Femur (tissue), 1 donor: ENCODE results near the gene CCDC60.
A peak's percentile ranks its signal among the peaks of the same experiment; 100 is the strongest.

ENCODE experiments used
- DNase-seq: peaks from one replicate; pipeline ENCODE4 v3.0.0-alpha.2; 2017

CCDC60 gene

DNA sequence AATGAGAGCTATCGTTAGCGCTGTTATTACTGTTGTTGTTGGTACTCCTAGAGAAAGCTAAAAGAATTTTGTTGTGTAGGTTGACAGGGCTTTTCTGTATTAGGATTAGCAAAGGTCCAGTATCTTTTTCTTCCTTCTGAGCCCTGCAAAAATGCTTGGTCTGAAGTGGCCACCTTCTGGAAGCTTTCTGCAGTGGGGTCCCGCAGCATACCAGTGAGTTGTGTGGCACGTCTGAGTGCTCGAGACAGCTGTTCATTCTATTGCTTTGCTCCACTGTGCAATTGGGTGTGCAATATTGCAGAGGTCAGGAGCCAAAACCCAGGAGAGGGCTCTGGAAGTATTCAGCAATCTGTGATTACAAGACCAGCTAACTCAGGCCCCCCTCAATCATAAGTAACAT lies 57.1 kb downstream of the CCDC60 start:
- DNase-seq, result no peak

DNA sequence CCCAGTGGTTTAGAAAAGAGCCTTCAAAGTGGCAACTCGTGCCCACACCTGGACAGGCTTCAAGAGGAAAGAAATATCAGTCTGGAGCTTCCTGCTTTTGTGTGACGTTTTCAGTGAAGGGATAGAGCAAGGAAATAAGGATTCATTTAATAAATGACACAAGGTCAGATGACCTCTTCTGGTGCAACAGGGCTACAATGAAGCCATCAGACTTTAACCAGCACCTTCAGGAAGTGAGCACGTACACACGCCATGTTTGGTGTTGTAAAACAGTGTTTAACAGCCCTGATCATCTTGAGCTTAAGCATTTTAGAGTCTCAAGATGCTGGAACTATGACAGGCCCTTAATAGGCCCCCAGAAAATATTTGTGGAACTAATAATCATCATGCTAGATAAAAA lies 59.1 kb downstream of the CCDC60 start:
- no peak for DNase-seq

DNA sequence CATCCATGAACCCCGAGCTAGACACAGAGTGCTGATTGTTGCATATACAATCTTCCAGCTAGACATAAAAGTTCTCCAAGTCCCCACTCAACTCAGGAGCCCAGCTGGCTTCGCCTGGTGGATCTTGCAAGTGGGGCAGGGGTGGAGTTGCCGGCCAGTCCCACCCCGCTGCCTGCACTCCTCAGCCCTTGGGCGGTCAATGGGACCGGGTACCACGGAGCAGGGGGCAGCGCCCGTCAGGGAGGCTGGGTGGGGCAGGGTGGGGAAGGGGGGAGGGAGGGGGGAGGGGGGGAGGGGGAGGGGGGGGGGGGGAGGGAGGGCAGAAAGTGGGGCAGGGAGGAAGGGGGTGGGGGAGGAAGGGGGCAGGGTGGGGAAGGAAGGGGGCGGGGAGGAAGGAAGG lies 63.0 kb downstream of the CCDC60 start:
- no peak for DNase-seq

DNA sequence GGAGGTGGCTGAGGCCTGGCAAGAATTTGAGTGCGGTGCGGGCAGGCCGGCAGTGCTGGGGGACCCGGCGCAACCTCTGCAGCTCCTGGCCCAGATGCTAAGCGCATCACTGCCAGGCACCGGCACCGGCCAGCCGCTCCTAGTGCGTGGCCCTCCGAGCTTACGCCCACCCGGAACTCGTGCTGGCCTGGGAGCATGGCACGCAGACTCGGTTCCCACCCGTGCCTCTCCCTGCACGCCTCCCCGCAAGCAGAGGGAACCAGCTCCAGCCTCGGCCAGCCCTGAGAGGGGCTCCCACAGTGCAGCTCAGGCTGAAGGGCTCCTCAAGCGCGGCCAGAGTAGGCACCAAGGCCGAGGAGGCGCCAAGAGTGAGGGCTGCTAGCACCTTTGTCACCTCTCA lies 63.7 kb downstream of the CCDC60 start:
- no peak for DNase-seq

DNA sequence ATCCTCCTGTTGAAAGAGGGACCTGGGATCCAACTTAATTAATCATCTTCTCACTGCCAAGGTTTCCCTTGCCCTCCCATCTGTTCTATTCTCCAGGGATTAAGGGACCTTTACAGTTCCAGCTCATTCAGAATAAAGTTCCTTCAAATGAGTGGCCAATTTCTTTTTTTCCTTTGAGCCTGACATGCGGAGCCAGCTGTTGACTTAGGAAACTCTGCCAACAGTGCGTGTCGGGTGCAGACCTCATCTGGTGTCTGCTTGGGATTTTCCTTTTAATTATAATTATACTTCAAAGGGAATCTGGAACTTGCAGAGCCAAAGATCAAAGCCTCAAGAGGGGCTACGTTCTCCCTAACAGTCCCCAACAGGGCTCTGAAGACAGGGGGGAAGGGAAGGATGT lies 64.8 kb downstream of the CCDC60 start:
- no peak for DNase-seq

DNA sequence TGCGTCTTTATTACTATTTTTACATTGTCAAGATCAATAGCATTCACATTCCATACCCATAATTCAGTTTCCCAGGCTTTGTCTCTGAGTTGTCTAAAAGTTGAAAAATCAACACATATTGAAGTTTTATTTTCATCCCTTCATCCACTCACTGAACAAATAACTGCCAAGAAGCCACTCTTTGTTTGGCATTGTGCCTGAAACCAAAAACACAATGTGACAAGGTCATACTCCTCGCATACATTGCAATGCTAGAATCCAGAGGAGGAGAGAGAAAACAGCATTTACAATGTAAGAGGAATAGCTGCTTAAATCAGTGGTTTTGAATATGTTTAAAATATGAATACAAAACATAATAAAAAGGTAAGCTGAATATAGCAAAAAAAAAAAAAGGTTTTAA lies 71.8 kb downstream of the CCDC60 start:
- no peak for DNase-seq

DNA sequence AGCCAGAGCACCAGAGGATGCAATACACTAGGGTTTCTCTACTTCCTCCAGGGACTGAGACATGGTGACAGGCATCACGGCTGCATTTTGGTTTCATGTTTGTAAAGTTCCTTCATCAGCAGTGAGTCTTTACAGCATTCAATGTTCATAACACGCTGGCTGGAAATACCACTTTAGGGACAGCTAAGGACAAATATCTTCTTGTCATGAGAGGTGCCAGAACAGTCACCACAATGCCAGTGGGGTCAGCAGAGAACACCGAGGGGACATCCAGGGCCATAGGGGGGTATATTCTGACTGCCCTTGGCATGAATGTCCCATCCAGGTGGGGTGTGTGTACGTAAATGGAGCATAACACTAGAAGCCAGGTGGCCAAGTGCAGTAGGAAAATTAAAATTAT lies 72.3 kb downstream of the CCDC60 start:
- DNase-seq, result no peak

DNA sequence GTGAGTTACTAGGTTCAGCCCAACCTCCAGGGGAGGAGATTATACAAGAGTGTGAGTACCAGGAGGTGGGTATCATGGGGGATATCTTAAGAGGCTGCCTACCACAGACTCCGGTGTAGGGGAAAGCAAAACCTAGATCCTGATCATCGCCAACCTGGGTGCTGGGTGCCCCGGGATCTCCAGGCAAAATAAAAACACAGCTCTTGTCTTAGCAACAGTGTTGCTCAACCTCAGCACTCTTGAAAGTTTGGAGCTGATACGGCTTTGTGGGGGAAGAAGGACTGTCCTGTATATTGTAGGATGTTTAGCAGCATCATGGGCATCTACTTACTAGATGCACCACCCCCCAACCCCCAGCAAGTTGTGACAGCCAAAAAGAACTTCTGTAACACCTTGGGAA lies 74.5 kb downstream of the CCDC60 start:
- no peak for DNase-seq

DNA sequence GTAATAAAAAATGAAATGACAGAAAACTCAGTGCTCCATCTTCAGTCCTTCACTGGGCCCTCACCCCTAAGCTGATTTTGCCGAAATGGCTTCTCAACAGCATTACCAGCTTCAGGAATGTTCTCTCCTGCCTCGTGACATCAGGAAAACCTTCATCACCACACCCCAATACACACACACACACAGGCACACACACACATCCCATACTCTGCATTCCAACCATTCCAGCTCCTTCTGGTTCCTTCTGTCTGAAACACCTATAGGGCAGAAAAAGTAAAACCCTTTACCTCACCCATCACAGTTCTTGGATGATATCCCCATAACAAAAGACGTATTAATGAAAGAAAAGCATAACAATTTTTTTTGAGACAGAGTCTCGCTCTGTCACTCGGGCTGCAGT lies 75.9 kb downstream of the CCDC60 start:
- DNase-seq, result no peak

DNA sequence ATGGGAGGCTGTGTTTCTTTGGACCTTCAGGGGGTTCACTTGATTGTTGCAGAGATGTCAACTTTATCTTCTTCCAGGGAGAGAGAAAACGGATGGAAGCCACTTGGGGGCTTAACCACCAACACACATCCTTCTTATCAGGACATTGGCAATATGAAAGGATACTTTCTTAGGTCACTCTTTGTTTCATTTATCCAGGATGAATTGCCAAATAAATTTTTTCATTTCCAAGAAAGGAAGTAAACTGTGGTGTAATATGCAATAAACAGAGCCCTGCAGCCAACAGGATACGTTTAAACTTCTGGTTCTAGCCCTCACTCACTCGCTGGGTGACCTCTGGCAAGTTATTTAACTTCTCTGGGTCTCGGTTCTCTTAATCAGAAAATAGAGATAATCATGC lies 77.8 kb downstream of the CCDC60 start:
- no peak for DNase-seq

DNA sequence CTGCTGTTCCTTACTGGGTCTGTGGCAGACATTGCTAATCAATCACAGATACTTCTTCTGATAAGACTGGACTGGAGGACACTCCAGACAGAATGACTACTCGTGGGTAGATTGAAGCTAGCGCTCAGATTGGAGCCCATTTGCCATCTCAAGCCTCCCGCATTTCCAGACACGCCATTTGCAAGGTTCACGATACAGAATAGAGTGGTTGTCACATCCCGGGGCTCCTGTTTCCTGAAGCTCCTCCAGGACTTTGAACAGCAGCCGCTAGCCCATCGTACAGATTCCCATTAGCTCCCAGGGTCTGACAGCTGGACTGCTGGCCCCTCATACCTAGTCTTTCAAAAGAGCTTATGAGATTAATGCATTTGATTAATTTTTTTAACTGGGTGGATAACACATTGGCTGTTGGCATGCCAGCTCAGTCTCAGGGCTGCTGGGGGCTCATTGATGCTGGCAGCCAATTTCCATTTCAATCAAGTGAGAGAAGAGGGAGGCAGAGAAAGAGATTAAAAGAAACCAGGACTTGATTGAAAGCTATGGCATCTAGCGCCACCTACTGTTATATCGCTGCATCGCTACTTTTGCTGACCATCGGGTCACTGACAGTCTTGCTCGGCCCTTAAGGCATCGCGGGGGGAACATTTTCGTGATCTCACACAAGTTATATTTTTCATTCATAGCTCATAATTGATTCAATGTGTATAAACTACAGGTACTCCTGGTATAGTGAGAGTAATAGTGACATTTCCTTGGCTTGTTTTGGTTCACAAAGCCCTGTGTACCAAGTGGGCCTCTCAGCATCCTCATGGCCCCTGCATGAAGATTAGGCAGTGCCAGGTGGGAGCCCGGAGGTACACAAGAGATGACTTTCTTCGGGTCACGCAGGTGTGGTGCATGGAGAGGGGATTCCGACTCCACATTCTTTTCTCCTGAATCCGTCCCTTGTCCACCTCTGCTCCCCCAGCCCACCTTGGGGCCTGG lies 78.6 kb downstream of the CCDC60 start:
- peak; percentile 55 for DNase-seq

DNA sequence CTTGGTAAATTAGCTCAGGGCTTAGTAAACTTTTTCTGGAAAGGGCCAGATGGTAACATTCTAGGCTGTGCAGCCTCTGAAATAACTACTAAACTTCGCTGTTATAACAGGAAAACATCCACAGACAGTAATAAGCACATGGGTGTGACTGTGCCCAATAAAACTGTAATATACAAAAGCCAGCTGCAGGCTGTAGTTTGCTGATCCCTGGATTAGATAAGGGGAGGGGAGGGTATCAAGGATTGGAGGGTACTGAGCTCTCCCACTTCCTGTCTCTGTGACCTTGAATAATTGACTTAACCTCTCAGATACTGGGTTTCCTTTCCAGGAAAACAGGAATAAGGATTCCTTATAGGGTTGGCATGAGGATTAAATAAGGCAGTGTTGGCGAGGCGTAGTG lies 81.2 kb downstream of the CCDC60 start:
- no peak for DNase-seq

DNA sequence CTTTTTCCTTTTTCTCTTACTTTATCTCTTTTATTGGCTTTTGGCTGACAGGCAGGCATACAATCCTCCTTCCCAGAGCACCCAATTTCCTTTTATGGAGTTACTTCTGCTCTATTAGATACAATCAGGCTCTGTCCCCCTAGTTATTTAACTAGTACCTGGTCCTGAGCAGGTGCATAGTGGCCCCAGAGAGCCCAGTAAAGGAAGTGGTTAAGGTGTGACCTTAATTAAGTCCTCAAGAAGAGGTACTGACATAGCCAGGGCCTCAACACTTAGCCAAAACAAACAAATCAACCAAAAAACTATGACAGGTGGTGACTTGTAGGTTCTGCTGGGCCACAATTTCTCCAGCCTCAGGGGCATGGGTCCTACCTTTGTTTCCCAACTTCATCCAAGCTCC lies 82.9 kb downstream of the CCDC60 start:
- no peak for DNase-seq

DNA sequence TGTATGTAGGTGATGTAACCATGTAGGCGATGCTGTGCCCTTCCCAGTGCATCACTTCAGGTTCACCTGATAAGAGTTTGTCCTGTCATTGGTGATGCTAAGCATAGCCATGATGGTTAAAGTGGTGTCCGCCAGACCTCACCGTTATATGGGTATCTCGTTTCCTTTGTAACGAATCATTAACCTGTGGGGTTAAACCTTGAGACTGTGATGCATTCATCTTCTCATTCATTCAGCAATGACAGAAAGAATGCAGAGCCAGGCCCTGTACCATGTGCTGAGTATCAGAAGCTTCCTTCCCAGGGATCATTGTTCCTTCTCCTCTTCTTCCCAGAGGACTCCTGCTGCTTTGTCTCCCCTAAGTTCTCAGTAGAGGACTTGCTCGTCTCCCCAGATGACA lies 84.9 kb downstream of the CCDC60 start:
- DNase-seq, result no peak

DNA sequence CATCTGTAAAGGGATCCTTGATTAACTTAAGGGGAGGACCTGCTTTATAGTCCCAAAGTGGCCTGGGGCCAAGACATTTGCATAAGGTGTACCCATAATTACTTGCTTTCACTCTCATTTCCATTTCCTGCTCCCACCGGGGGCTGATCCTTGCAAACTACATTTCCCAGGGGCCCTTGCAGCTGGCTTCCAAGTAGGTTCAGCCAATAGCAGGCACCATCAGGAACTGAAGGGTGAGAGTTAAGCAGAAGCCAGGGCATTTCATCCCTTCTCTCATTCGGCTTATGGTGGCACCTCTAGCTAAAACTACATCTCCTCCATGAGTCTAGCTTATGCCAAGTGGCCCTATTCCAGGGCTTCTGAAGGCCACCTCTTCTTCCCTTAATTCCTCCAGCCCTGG lies 88.8 kb downstream of the CCDC60 start:
- DNase-seq, result no peak

DNA sequence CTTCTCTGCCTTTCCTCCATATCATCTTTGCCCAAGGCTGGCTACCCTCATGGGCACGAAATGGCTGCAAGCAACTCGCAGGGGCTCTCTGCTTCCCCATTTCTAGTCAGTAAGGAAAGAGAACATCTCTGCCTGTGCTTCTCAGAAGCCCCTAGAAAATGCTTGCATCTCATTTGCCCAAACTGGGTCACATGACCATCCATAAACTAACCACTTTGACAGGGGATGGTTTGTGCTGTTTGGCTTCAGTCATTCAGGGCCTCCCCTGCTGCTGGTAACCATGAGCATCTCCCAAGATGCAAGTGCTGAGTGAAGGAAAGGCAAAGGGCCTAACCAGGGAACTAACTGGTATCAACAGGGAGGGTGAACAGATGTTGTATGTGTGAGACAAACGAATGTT lies 91.1 kb downstream of the CCDC60 start:
- no peak for DNase-seq

DNA sequence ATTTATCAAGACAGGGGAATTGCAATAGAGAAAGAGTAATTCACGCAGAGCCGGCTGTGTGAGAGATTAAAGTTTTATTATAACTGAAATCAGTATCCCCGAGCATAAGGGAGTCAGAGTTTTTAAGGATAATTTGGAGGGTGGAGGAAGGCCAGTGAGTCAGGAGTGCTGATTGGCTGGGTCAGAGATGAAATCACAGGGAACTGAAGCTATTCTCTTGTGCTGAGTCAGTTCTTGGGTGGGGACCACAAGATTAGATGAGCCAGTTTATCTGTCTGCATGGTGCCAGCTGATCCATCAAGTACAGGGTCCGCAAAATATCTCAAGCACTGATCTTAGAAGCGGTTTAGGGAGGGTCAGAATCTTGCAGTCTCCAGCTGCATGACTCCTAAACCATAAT lies 96.6 kb downstream of the CCDC60 start:
- DNase-seq, result no peak

DNA sequence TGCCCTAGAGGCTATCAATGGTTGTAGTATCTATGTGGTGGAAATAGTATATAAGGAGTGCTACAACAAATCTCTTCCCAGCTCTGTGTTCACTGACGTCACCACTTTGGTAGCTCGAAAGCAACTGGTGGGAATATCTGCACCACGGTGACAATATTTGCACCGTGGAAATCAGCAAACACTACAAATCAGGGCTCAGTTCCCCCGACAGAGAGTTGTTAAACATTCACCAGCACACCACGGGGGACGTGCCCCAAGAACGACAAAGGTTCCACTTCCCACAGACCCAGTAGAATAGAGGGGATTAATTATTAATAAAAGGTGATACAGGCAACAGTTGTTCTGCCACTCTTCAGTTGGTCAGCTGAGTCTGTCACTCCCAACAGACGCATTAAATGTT lies 98.4 kb downstream of the CCDC60 start:
- no peak for DNase-seq

DNA sequence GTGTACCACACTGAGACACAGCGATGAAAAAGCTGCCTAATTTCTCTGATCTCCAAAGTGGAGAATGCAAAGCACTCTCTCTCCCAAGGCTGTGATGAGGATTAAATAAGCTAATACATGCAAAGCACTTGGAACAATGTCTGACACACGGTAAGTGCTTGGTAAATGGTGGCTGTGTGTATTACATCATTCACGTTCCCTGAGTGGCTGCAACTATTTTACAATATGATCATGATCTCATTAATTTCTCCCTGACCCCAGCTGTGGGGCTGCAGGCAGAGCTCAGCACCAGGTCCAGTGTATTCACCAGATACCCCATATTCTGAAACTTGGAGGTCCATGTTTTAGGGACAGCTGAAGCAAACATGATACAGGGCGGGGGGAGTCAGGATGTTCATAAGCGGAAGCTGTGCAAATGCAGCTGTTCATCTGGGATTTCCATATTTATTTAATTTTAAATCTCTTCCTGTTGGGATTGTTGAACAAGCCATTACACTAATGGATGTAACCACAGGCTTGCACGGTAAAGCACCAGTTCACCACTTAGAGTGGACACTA lies 106.4 kb downstream of the CCDC60 start:
- no peak for DNase-seq

DNA sequence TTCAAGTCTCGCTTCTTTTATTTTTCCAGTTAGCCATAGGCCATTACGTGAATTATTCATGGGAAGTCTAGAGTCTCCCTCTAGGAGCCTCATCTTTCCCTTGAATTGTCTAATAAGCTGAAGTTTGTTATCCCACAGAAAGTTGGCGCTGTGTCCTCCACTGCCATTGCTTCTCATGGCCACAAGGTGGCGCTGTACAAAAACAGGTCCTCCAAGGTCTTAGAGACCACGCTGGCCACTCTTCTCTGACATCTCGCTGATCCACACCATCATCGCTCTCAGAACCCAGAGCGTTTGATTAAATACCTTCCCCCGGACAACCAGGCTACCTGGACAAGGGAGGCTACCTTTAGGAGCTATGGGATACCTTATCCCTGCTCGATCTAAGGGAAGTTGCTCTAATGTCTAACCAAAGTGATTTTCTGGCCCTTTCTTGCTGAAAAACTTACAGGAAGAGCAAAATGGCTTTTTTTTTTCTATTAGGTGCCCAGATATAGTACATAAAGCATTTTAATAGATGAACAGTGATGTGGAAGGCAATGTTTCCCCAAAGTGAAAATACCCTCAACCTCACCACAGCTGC lies 110.0 kb downstream of the CCDC60 start:
- DNase-seq, result peak; percentile 32

DNA sequence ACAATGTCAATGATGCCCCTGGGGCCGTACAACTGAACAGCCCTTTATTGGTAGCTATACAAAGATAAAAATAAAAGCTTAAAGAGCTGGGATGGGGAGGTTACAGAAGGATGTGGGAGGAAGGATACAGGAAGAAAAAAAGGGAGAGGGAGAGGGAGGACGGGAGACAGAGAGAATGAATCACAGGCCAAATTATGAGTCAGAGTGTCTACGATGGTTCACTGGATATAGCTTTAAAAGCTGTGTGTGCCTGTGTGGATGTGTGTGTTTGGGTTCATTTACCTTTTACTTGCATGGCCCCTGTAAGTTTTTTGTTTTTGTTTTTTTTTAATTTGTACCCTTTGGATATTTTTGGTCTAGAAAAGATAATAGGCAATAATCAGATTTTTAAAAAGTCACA lies 111.9 kb downstream of the CCDC60 start:
- no peak for DNase-seq

DNA sequence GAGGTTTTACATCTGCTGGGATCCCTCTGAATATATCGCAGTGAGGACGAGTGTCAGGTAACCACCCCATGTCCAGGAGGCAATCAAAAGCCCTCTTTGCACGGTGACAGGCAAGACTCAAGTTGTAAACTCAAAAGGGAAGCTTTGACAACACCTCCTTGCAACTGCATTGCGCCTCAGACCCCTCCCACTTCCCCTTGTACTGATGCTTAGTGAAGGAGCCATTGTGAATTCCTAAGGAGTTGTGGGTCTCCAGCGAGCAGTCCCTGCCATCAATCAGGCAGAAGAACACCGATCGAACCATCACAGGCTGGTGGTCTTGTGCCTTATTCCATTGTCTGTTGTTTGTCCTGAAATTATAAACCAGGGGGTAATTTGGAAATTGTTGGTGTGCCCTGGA lies 112.6 kb downstream of the CCDC60 start:
- DNase-seq, result no peak

DNA sequence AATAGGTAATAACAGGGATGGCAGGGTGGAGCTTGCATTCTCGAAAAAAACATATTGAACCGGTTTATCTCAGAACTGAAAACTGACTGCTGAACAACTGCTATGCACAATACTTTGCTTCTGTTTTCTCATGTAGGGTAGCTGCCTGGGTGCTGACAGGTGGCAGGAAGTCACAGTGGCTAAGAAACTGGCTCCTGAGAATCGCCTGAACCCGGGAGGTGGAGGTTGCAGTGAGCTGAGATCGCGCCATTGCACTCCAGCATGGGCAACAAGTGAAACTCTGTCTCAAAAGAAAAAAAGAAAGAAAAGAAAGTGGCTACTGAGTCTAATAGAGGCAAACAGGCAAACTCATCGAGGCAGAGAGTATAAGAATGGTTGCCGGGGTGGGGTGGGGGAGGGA lies 113.1 kb downstream of the CCDC60 start:
- no peak for DNase-seq

DNA sequence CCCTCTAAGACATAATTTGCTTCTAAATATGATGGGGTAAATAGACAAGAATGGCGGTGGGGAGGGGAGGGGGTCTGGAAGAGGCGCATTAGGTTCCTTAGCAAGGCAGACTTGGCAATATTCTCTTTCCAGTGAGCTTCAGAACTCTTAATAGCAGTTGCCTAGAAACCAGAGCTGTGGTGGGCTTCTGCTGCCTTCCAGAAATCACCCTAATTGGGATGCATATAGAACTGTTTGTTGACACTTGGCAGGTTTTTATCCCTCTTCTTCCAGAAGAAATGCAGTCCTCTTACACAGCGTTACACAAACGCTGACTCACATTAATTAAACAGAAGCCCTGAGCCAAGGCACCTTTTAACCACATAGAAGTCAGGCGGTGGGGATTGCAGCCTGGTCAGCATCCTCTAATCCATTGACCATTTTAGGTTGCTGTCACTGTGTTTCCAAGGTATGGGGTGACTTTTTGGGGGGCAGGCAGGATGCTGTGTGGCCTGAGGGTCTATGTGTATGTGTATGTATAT lies 114.1 kb downstream of the CCDC60 start:
- no peak for DNase-seq
